OCI-LY3 (cell line): Measurements from ENCODE around the gene BBX.

ENCODE experiments used
- H2AFZ ChIP-seq: fragments of 200-600, 300-600 bp; shearing (Covaris generic); 2 replicates; pipeline ENCODE4 v1.6.0; 2014; ENCODE audit warnings: antibody characterized with exemption, low read depth, low read length
- H3K27ac ChIP-seq: fragments of 200-600, 300-600 bp; sonication (generic); 2 replicates; pipeline ENCODE4 v1.5.1; 2014; ENCODE audit warnings: mild to moderate bottlenecking, low read length, moderate library complexity, mixed read lengths
- H3K27me3 ChIP-seq: fragments of 200-600, 300-600 bp; sonication (generic); 2 replicates; pipeline ENCODE4 v1.6.1; 2014; ENCODE audit warnings: low read depth, low read length, mixed read lengths
- H3K36me3 ChIP-seq: fragments of 200-600, 300-600 bp; sonication (generic); replicated peaks from 2 replicates; pipeline ENCODE3; 2014; ENCODE audit warnings: low read depth, low read length, mixed read lengths
- H3K4me1 ChIP-seq: fragments of 300-600, 200-600 bp; sonication (generic); 2 replicates; pipeline ENCODE4 v1.6.1; 2014; ENCODE audit warnings: low read length, mixed read lengths
- H3K4me2 ChIP-seq: fragments of 200-600, 300-600 bp; sonication (generic); 2 replicates; pipeline ENCODE4 v1.6.1; 2014; ENCODE audit warnings: low read length, mixed read lengths
- H3K4me3 ChIP-seq: fragments of 300-600, 200-600 bp; sonication (generic); 2 replicates; pipeline ENCODE4 v1.5.1; 2014; ENCODE audit warnings: antibody characterized with exemption, mild to moderate bottlenecking, low read length, moderate library complexity
- H3K79me2 ChIP-seq: fragments of 300-600, 200-600 bp; shearing (Covaris generic); 2 replicates; pipeline ENCODE4 v1.6.1; 2014; ENCODE audit warnings: mild to moderate bottlenecking, low read length, mixed read lengths
- H3K9ac ChIP-seq: fragments of 300-600, 200-600 bp; shearing (Covaris generic); 2 replicates; pipeline ENCODE4 v1.6.0; 2014; ENCODE audit warnings: mild to moderate bottlenecking, low read length, moderate library complexity
- H3K9me3 ChIP-seq: fragments of 200-600, 300-600 bp; shearing (Covaris generic); 2 replicates; pipeline ENCODE4 v1.6.1; 2014; ENCODE audit warnings: low read length, mixed read lengths; ENCODE audit not compliant: insufficient read depth
- H4K20me1 ChIP-seq: fragments of 200-600, 300-600 bp; sonication (generic); 2 replicates; pipeline ENCODE4 v1.6.1; 2016; ENCODE audit warnings: low read length, mixed read lengths; ENCODE audit not compliant: insufficient read depth
- EZH2phosphoT487 ChIP-seq: fragments of 200-600 bp; shearing (Covaris generic); IDR thresholded peaks from 2 replicates; pipeline ENCODE4 v1.6.1; 2018; ENCODE audit warnings: antibody characterized with exemption, mixed run types, low read depth
- TF ChIP-seq, protein P1 (sequence below): fragments of 200-600, 300-600 bp; sonication (generic); IDR thresholded peaks from 2 replicates; pipeline ENCODE4 v1.5.1; 2014; ENCODE audit warnings: antibody characterized with exemption, low read length, low read depth

The BBX gene

GRCh38 chr3:107681396-107681795, 158.6 kb downstream of the BBX start:
- peaks cover 12% of the 10 kb centered on the region for H3K9me3 ChIP-seq
- H3K4me2 ChIP-seq: no peak overlapping the region
- H3K36me3 ChIP-seq: peaks cover 18% of the 10 kb centered on the region
- no peak overlapping the region for H2AFZ ChIP-seq
- TF ChIP-seq, protein P1, sequence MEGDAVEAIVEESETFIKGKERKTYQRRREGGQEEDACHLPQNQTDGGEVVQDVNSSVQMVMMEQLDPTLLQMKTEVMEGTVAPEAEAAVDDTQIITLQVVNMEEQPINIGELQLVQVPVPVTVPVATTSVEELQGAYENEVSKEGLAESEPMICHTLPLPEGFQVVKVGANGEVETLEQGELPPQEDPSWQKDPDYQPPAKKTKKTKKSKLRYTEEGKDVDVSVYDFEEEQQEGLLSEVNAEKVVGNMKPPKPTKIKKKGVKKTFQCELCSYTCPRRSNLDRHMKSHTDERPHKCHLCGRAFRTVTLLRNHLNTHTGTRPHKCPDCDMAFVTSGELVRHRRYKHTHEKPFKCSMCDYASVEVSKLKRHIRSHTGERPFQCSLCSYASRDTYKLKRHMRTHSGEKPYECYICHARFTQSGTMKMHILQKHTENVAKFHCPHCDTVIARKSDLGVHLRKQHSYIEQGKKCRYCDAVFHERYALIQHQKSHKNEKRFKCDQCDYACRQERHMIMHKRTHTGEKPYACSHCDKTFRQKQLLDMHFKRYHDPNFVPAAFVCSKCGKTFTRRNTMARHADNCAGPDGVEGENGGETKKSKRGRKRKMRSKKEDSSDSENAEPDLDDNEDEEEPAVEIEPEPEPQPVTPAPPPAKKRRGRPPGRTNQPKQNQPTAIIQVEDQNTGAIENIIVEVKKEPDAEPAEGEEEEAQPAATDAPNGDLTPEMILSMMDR: no peak
- TF ChIP-seq EZH2phosphoT487: no peak
- H4K20me1 ChIP-seq: peaks cover 11% of the 10 kb centered on the region
- H3K79me2 ChIP-seq: 0 out of 2 replicates have a peak, but pooled peaks cover 4% of the 10 kb centered on the region
- no peak overlapping the region for H3K27ac ChIP-seq
- H3K9ac ChIP-seq: no peak overlapping the region
- H3K27me3 ChIP-seq: no peaks in the 10 kb centered on the region
- H3K4me3 ChIP-seq: no peak overlapping the region
- peaks cover 22% of the 10 kb centered on the region for H3K4me1 ChIP-seq

GRCh38 chr3:107682580-107682979, 159.8 kb downstream of the BBX start:
- peaks cover 18% of the 10 kb centered on the region for H3K36me3 ChIP-seq
- H3K27me3 ChIP-seq: no peaks in the 10 kb centered on the region
- H3K4me1 ChIP-seq: peaks cover 22% of the 10 kb centered on the region
- H3K9ac ChIP-seq: no peak overlapping the region
- H3K4me3 ChIP-seq: no peak overlapping the region
- peaks cover 12% of the 10 kb centered on the region for H3K9me3 ChIP-seq
- H3K4me2 ChIP-seq: no peak overlapping the region
- H3K27ac ChIP-seq: no peak overlapping the region
- no peak overlapping the region for H2AFZ ChIP-seq
- peaks cover 9% of the 10 kb centered on the region for H4K20me1 ChIP-seq
- TF ChIP-seq, protein P1: no peak
- no peak for TF ChIP-seq EZH2phosphoT487
- 0 out of 2 replicates have a peak, but pooled peaks cover 4% of the 10 kb centered on the region for H3K79me2 ChIP-seq

DNA sequence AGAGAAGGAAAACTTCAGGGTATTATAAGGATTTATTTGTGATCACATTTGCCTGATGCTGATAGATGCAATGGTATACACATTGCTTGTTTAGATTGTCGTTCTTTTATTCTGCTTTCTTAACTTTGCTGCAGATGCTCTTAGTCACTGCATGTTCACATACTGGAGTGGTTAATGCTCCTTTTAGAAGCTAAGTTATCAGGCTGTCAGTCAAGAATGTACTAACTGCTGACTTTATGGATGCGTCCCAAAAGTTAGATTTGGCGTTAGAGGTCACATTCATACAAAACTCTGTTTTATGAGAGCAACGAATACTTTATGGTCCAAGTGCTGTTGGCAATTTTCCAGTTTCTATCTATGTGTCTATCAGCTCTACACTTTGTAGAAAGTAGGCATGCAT, 160.7 kb downstream of the BBX start:
- TF ChIP-seq, protein P1: no peak
- TF ChIP-seq EZH2phosphoT487: no peak
- no peak overlapping the region for H3K4me2 ChIP-seq
- H3K4me1 ChIP-seq: peaks cover 22% of the 10 kb centered on the region
- H3K36me3 ChIP-seq: peaks cover 18% of the 10 kb centered on the region
- no peak overlapping the region for H2AFZ ChIP-seq
- no peak overlapping the region for H3K27ac ChIP-seq
- no peak overlapping the region for H3K4me3 ChIP-seq
- H4K20me1 ChIP-seq: peaks cover 9% of the 10 kb centered on the region
- H3K79me2 ChIP-seq: 0 out of 2 replicates have a peak, but pooled peaks cover 4% of the 10 kb centered on the region
- peaks cover 12% of the 10 kb centered on the region for H3K9me3 ChIP-seq
- no peaks in the 10 kb centered on the region for H3K27me3 ChIP-seq
- no peak overlapping the region for H3K9ac ChIP-seq

- H3K4me2 ChIP-seq: no peak overlapping the region
These were observed 161.7 kb downstream of the BBX start for GRCh38 chr3:107684431-107684925.

More at GRCh38 chr3:107684431-107684925, 161.7 kb downstream of the BBX start:
- Histone ChIP-seq H3K36me3 (peaks cover 18% of the 10 kb centered on the region), H3K27me3 (no peaks in the 10 kb centered on the region), H2AFZ (no peak overlapping the region), H3K9ac (no peak overlapping the region), H3K4me3 (no peak overlapping the region), H3K4me1 (peaks cover 22% of the 10 kb centered on the region), H3K27ac (no peak overlapping the region), H3K79me2 (0 out of 2 replicates have a peak, but pooled peaks cover 4% of the 10 kb centered on the region), H3K9me3 (peaks cover 12% of the 10 kb centered on the region), H4K20me1 (peaks cover 12% of the 10 kb centered on the region)
- TF ChIP-seq EZH2phosphoT487: no peak
- TF ChIP-seq, protein P1: no peak
